Fibroblast of mammary gland (primary cell): ENCODE measurements around the gene PLAGL1.

Experiments used
- DNase-seq: peaks from one replicate; pipeline ENCODE4 v3.0.0-alpha.2; 2010; ENCODE audit warnings: low read depth
- H3K4me3 ChIP-seq: 2 replicates; pipeline ENCODE4 v1.5.1; 2011; ENCODE audit warnings: low read depth, mild to moderate bottlenecking, low read length, moderate library complexity; ENCODE audit not compliant: control insufficient read depth
- TF ChIP-seq, protein P1 (sequence below): conservative IDR thresholded peaks from 2 replicates; pipeline ENCODE4 v1.5.1; 2011; ENCODE audit warnings: low read depth, low read length, inconsistent platforms; ENCODE audit not compliant: control insufficient read depth, insufficient read depth

The PLAGL1 gene

DNA sequence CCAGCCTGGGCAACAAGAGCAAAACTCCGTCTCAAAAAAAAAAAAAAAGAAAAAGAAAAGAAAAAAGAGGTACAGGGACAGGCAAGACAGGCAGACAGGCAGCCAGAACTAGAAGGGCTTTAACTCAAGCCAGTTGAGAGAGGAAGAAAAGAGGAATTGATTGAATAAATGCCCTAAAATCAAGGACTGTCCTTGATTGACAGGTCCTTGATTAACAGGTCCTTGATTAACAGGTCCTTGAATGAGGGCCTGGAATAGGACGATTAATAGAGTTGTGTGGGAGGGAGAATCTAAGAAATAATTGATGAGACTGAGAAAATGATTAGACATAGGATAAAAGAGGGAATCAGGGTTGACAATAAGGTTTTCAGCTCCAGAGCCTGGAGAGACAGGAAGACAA, 107.7 kb downstream of the PLAGL1 start:
- no peak overlapping the region for H3K4me3 ChIP-seq
- no peak for DNase-seq
- TF ChIP-seq, protein P1, sequence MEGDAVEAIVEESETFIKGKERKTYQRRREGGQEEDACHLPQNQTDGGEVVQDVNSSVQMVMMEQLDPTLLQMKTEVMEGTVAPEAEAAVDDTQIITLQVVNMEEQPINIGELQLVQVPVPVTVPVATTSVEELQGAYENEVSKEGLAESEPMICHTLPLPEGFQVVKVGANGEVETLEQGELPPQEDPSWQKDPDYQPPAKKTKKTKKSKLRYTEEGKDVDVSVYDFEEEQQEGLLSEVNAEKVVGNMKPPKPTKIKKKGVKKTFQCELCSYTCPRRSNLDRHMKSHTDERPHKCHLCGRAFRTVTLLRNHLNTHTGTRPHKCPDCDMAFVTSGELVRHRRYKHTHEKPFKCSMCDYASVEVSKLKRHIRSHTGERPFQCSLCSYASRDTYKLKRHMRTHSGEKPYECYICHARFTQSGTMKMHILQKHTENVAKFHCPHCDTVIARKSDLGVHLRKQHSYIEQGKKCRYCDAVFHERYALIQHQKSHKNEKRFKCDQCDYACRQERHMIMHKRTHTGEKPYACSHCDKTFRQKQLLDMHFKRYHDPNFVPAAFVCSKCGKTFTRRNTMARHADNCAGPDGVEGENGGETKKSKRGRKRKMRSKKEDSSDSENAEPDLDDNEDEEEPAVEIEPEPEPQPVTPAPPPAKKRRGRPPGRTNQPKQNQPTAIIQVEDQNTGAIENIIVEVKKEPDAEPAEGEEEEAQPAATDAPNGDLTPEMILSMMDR, result no peak

DNA sequence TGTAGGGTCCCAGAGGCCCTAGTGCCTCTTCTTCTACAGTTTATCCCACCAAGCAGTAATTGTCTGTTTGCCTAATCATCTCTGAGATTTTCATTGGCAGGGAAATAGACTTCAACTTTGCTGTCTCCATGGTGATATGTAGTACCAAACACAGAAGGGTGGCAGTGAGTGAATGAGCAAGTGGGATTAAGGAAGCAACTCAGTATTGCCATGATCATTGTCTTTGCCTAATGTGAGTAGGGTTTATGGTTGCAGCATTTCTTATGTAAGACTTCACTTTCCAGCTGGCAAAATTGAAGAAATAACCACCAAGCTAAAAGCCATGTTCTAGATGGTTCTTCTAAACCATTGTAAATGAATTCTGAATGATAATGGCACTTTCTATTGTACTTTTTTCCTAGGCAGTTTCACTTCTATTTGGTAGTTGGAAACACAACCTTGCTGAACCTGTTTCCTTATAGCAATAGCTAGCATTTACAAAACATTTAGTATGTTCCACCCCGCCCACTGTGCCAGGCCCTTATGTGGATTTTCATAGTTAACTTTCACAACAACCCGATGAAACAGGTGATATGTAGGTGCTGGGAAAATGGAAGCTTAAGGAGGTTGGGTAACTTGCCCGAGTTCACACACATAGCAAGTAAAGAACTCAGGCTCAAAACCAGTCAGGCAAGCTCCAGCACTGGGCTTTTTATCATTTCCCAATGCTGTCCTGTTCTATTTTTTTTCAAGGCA, 111.8 kb downstream of the PLAGL1 start:
- no peak overlapping the region for H3K4me3 ChIP-seq
- DNase-seq, result no peak
- TF ChIP-seq, protein P1, result no peak

DNA sequence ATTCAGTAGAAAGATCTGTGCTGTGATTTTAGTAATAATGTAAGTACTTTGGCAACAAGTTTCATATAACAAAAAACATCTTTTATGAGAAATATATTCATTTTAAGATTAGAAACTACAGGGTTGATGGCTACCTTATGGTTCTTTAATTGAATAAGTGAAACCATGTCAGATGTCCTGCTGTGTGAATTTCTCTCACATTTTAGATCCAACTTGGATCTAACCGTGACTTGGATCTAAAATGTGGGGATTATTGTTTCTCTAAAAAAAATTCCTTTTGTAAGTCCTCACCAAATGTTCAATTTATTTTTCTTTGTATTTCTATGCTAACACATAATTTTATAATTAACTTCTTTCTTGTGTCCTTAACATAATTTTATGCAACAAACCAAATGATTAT, 113.4 kb downstream of the PLAGL1 start:
- TF ChIP-seq, protein P1, result no peak

More for the DNA sequence above, 113.4 kb downstream of the PLAGL1 start:
- DNase-seq, result no peak
- H3K4me3 ChIP-seq, result no peak overlapping the region
